NOMO-1 treated with dmso at 0.1 percent for 144 hours (cell line): ENCODE measurements around the gene PSG3.
"Not testable (repeated sequence)": the region's sequence is repeated elsewhere in the genome, so short reads cannot be mapped to it uniquely, and the experiment has no call there.

Source experiments
- DNase-seq: peaks from one replicate; lab custom pipeline; 2025; ENCODE audit not compliant: unreplicated experiment; lab: John Stamatoyannopoulos, UW

Gene PSG3

DNA sequence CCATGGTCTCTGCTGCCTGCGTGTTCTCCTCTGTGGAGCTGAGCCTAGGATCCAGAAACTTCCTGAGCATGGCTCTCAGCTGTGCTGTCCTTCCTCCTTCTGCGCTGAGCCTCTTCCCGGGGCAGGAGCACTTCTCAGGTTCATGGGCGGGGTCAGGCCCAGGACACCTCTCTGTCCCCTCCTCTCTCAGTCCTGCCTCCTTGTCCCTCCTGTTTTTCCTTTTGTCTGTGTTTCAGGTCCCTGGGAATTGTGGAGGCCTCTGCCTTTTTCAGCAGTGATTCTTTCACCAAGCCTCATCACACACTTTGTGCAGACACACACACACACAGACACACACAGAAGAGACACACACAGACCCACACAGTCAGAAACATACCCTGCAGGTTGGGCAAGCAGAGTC, at the start of gene PSG3:
PSG3 (minus strand) TSS at position 101 of the 400 bp plus-strand sequence; CDS start at position 4, 97 bp downstream.
- DNase-seq = not testable (repeated sequence)

DNA sequence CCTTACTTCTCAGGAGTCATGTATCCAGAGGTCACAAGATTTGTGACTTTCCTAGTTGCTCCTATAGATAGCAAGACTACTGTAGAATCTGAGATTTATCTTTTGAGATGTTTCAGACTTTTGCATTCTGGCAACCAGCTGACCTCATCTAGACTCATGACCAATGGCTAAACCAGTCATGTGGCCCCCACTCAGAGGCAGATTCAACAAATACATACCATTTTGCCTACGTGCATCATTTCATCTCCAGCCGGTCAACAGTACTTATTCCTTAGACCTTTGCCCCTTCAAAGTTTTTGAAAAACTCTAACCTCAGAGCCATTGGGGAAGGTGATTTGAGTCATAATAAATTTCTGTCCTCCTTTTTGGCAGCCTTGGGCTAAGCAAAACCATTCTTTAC, 48.5 kb upstream of the PSG3 start:
- not testable (repeated sequence) for DNase-seq

DNA sequence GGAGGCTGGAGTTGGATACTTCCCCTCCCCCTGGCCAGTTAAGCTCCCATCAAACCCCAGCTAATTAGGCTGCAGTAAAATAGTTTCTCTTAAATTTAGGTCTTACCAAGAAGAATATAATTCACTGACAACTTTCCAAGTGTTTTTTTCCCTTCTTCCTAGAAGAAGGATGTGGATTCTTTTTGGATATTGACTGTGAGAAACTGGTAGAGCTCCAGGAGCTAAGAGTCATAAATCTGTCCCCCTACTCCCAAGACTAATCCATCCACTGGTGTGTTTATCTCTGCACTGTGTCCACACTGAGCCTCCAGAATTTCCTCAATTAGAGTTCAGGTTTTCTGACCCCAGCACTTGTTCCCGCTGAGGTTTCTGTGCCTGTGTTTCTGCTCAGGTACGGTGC, 47.5 kb upstream of the PSG3 start:
- DNase-seq = not testable (repeated sequence)

DNA sequence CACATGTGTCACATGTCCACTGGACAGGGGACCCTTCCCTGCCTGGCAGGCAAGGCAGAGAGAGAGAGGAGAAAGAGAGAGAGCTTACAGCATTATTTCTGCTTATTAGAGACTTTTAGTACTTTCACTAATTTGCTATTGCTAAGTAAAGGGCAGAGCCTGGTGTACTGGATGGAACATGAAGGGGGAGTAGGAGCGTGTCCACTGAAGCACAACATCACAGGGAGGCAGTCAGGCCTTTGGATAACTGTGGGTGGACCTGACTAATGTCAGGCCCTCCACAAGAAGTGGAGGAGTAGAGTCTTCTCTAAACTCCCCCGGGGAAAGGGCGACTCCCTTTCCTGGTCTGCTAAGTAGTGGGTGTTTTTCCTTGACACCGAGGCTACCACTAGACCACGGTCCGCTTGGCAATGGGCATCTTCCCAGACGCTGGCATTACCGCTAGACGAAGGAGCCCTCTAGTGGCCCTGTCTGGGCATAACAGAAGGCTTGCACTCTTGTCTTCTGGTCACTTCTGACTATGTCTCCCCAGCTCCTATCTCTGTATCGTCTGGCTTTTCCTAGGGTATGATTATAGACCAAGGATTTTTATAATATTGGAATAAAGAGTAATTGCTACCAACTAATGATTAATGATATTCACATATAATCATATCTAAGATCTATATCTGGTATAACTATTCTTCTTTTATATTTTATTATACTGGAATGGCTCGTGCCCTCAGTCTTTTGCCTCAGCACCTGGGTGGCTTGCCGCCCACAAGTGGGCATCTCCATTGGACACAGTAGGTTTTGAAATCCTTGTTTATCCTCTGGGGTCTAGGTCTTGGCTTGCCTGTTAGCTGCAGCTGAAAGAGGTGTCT, 36.7 kb upstream of the PSG3 start:
- not testable (repeated sequence) for DNase-seq

DNA sequence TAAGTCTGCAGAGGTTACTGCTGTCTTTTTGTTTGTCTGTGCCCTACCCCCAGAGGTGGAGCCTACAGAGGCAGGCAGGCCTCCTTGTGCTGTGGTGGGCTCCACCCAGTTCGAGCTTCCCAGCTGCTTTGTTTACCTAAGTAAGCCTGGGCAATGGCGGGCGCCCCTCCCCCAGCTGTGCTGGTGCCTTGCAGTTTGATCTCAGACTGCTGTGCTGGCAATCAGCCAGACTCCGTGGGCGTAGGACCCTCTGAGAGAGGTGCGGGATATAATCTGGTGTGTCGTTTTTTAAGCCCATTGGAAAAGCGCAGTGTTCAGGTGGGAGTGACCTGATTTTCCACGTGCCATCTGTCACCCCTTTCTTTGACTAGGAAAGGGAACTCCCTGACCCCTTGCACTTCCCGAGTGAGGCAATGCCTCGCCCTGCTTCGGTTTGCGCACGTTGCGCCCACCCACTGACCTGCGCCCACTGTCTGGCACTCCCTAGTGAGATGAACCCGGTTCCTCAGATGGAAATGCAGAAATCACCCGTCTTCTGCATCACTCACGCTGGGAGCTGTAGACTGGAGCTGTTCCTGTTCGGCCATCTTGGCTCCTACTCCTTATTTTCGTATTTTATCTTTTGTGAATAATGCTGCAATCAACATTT, 34.4 kb upstream of the PSG3 start:
- not testable (repeated sequence) for DNase-seq

DNA sequence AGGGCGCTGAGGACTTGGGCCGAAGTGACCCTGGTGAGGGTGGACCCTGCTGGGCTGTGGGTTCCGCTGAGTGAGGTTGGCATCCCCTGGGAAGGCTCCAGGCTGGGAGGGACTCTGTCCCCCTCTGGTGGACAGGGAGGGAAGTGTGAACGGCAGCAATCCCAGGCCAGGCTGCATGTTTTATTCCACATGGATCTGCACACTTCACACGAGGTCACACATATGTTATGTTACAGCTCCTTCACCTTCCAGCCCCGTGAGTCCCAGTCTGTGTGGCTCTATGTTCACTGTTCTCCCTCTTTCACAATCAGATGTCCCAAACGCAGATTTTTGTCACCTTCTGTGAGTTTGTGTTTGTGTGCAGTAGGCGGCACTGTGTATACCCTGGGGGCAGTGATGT, 27.0 kb upstream of the PSG3 start:
- not testable (repeated sequence) for DNase-seq

DNA sequence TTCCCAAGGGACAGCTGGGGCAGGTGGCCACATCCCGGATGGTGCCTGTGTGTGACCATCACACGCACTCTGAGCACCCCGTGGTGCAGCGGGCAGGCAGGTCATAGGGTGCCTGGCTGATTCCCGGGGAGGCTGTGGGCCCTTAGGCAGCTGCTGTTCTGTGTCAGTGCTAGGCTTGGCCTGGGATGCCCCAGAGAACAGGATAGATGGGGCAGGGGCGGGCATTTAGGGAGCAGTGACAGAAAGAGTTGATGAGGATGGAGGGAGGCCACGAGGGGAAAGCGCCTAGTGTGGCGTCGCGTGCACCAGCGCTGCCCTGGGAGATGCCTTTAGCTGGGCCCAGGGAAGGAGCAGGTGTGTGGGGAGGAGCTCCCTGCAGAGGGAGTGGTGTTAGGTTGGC, 26.6 kb upstream of the PSG3 start:
- DNase-seq = not testable (repeated sequence)

DNA sequence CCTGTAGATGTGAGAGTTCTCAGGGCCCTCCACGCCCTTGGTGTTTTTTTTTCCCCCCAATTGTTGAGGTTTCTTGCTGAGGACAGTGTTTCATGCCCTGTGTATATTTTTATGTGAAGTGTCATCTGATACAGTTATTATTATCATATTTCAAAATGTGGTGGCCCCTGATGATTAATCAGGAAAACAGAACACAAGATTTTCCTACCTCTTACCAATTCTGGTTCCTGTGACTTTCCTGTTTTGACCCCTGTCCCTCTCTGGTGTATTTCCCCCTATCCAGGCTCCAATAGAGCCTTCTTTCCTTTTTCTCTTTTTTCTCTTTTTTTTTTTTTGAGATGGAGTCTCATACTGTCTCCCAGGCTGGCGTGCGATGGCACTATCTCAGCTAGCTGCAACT, 24.6 kb upstream of the PSG3 start:
- no peak for DNase-seq

DNA sequence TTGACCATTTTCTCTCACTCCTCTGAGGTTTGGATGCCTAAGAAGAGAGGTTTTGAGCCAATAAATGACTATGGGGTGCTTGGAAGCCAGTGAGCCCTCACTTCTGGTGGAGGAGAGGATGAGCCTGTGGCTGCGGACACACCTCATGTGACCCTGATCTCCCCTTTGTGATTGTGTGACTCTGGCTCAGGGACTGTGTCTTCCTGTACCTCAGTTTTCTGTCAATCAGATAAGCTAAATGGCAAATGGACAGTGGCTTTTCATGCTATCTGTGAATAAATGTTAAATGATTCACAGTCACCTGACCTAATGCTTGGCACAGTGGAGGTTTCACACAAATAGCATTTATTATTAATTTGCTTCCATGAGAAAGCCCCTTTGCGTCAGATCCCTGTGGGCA, 22.5 kb upstream of the PSG3 start:
- no peak for DNase-seq

DNA sequence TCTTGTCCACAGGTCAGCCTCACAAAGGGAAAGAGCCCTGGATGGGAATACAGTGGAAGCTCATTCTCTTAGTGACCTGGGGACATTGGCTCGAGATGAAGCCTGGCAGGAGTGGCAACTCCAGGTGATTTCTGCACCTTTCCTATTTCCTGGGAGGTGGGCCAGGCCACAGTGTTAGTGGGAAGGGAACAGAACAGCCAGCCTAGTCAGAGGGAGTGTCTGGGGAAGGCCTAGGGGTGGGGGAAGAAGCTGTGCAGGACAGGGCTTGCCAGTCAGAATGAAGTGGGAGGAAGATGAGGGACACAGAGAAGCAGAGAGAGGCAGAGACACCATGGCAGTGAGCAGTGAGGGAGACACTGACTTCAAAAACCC, 21.6 kb upstream of the PSG3 start:
- not testable (repeated sequence) for DNase-seq

DNA sequence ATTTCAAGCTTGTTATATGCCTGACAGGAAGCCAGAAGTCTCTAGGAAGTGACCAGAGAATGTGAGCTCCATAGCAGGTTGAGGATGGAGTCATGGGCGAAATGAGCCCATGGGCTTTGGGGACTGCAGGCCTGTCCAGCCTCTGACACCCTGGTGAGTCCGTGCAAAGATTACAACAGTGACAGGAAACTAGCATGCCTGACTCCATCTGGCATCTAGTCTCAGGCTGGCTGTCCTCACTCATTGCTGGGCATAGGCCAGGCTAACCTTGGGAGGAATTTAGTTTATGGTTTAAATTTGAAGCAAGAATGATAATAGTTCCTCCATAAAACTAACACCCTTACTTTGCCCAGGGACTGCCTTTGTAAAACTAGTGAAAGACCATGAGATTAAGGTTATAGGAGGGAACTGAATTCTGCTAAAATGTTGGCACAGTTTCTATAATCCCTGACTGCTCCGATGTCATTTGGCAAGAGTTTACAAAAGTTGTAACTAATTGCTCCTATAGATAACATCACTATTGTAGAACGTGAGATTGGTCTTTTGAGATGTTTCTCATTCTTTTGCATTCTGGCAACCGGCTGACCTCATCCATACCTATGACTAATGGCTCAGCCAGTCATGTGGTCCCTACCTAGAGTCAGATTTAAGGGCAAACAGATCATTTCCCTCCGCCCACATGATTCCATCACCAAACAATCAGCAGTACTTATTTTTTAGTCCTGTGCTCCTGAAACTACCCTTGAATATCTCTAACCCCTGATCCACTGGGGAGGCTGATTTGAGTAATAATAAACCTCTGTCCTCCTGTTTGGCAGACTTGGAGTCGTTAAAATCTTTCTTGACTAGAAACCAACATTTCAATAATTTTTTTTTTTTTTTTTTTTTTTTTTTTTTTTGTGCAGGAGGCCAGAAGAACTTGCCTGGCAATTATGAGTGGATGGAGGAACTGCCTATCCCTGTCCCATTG, 21.0 kb upstream of the PSG3 start:
- DNase-seq = not testable (repeated sequence)

DNA sequence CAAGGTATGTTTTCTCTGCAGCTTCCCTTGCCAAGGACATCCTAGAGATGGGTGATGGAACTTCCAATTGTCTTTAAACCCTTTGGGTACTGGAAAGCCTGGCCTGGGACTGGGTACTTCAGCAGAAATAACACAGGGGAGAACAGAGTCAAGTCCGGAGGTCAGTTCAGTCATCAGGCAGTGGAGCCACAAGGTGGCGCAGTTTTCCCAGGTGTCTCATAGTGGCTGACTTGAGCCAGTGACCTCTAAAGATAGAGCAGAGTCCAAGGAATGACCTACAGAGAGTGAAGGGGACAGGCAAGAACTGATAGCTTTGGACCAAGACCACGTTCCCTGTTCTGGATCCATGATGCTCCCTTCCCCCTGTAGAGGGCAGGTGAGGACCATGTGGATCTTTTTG, 18.4 kb upstream of the PSG3 start:
- DNase-seq = not testable (repeated sequence)

DNA sequence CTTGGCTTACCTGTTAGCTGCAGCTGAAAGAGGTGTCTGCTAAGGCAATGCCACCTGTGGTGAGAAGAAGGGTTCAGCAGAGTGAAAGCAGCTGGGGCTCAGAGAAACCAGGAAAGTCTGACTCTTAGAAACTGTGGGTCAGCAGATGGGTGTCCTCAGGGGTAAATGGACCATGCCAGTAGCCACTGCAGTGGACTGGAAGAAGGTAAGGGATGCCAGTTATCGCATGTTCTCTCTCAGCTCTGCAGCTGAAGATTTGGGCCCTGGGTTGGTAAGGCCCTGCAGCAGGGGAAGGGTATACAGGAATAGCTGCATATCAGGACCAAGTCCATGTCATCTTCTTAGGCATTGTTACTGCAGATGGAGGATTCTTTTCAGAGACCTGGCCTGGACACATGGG, 12.0 kb upstream of the PSG3 start:
- DNase-seq = not testable (repeated sequence)

DNA sequence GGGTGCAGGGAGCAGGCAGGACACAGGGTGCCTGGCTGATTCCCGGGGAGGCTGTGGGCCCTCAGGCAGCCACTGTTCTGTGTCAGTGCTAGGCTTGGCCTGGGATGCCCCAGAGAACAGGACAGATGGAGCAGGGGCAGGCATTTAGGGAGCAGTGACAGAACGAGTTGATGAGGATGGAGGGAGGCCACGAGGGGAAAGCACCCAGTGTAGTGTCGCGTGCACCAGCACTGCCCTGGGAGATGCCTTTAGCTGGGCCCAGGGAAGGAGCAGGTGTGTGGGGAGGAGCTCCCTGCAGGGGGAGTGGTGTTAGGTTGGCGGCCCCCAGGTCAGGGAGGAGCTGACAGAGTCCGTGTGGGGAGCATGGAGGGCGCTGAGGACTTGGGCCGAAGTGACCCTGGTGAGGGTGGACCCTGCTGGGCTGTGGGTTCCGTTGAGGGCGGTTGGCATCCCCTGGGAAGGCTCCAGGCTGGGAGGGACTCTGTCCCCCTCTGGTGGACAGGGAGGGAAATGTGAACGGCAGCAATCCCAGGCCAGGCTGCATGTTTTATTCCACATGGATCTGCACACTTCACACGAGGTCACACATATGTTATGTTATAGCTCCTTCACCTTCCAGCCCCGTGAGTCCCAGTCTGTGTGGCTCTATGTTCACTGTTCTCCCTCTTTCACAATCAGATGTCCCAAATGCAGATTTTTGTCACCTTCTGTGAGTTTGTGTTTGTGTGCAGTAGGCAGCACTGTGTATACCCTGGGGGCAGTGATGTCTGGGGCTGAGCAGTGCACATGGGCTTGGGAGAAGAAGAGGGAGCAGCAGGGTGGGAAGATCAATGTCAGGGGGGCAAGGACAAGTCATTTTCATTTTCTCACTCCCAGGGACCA, 1.7 kb upstream of the PSG3 start:
- not testable (repeated sequence) for DNase-seq

DNA sequence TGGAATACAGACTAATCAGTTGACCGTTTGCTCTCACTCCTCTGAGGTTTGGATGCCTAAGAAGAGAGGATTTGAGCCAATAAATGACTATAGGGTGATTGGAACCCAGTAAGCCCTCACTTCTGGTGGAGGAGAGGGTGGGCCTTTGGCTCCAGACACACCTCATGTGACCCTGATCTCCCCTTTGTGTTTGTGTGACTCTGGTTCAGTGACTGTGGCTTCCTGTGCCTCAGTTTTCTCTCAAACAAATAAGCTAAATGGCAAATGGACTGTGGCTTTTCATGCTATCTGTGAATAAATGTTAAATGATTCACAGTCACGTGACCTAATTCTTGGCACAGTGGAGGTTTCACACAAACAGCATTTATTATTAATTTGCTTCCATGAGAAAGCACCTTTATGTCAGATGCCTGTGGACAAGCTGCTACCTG, 2.7 kb downstream of the PSG3 start:
- DNase-seq = not testable (repeated sequence)

DNA sequence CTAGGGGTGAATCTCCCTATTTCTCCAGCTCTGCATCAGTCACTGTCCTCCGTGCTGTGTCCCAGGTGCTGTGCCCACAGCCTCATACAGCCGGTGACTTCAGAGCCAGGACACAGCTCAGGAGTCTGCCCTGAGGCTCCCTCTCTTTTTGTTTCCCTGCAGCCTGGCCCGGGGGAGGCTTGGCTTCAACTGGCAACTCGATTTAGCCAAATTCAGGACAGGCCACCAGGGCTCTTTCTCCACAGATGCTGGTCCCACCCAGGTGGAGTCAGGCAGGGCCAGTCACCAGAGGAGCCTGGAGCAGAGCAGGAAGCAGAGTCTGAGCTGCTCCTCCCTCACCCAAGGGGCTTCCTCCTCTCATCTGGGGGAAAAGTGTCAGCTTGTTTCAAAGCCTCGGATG, 11.9 kb downstream of the PSG3 start:
- DNase-seq = not testable (repeated sequence)

DNA sequence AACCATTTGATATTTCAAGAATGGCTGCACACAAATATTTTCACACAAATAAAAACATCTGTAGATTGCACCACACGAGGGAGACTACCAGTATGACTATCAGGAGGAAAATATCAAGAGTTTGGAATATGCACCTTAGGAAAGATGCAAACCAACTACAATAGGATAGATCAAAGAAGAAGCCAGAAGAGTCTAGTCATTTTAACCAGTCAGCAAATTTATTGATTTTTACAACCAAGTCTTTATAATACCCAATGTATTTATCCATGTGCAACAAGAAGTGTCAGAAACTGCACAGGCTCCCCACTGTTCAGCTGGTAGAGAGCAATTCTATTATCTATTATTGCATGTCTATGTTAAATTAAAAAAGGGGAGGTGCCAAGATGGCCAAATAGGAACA, 26.3 kb downstream of the PSG3 start:
- DNase-seq = not testable (repeated sequence)

DNA sequence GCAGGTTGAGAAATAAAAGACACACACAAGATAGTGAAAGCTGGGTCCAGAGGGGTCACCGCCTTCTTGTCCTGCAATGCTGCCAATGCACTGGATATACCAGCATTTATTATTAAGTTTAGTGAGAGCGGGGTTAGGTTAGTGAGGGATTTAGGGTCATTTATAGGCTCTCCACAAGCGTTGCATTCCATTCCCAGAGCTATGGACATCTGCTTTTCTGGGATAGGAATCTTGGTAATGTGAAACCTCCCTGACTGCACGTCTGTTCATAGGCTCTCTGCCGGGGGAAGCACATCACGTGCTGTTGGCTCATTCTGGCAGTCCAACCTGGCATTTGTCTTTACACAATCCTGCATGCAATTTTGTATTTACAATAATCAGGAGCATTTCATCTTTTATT, 27.5 kb downstream of the PSG3 start:
- DNase-seq = not testable (repeated sequence)

DNA sequence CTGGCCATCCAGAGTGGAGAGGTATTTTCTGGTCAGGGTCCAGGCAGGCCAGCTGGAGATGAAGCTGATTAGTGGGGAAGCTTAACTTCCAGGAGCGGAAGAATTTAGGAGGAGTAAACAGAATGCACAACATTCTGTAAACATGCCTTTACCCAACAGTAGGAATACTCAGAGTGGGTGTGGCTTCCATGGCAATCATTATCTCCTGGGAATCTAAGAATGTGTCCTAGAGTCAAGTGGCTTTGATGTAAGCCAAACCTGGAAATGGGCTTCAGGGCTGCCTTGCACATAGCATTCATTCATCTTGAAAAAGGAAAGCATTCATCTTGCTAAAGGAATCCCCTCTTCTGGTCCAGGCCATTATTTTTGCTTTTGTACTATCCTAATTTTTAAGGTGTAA, 29.3 kb downstream of the PSG3 start:
- not testable (repeated sequence) for DNase-seq

DNA sequence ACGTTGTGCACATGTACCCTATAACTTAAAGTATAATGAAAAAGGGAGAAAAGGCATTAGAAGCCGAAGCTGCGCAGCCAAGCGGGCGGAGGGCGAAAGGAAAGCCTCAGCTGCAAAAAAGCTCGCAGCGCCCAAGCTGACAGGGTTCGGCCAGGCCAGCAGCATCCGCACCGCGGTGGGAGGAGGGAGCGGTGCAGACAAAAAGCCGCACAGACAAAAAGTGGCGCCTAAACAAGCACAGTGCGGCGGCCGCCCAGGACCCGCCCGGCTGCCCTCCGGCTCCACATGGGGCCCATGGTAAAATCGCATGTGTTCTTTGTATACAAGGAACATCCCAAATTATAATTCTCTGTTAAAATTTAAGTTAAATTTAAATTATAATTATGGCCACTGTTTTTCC, 42.4 kb downstream of the PSG3 start:
- DNase-seq = no peak
